Gastrocnemius medialis (tissue), 4 donors: ENCODE measurements around the gene CAMTA1.

Experiments
- CTCF ChIP-seq, 5 experiments: fragments of 450-650 bp in 3 of 5; fragments of 200-600 bp in 2 of 5; sonication (generic) in 2 of 5; IDR thresholded peaks in 4 of 5; conservative IDR thresholded peaks in 1 of 5; 1 replicate in 4 of 5; 2 replicates in 1 of 5; pipeline ENCODE4 v1.5.1; 2016 to 2019; ENCODE audit warnings: antibody characterized with exemption in 5 of 5, mild to moderate bottlenecking in 3 of 5, moderate library complexity in 3 of 5
- POLR2A ChIP-seq, 2 donors: fragments of 450-650 bp; IDR thresholded peaks; one replicate each; pipeline ENCODE4 v1.6.1; 2017; ENCODE audit warnings: antibody characterized with exemption in 2 of 2, mild to moderate bottlenecking in 2 of 2, moderate library complexity in 2 of 2

DNA sequence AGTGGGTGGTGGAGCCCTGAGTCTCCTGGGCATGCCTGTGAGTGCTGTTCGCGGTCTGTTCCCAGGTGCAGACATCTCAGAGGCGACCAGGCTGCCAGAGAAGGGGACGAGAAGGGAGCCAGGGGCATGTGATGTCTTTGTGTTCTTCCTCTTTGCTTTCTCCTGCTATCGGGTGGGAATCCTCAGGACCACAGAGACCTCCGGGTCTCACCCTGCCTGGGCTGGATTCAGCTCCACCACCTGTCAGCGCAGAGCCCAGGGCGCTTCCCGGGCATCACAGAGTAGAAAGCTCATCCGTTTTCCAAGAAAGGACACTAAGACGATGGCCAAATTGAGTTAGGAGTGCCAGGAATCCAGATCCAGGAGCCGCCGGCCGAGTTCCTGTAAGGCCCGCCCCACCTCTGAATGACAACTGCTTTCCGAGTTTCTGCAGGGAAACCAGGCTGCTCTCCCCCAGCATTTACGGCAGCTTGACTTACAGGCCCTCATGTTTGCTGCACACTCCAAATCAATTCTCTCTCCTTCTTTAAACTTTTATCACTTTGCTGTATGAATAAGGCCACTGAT lies 130.8 kb downstream of the CAMTA1 start:
- TF ChIP-seq CTCF (IDR thresholded peaks at IDR 0.05 in 4 of 5, conservative IDR thresholded peaks at IDR 0.05 in 1 of 5) (no peak), POLR2A (IDR thresholded peaks at IDR 0.05) (no peak)
